ENCODE measurements around the gene IRAK1BP1. TPM values are rescaled to one million over a fixed set of nuclear protein-coding genes. Genes with fewer than 3 reads are reported as not detected.

Gene IRAK1BP1
- polyA plus RNA-seq, 1 donor from 2014 or later = 6.6 TPM

DNA sequence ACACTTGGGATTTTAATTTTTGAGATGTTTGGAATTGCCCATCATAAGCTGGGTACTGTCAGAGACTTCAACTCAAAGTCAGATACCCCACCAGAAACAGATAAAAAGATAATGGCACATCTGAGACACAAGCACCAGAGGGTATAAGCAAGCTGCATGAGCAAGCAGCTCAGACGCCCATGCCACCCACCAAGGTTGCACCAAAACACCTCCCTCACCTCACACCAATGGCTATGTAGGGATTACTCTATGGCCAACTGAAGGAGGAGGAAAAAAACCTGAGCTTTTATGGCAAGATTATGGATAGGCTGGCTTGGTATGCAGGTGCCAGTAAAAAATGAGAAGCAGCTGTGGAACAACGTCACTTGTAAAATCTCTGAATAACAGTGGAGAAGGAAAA lies 3.8 kb upstream of the IRAK1BP1 start:
- TF ChIP-seq, protein P1, sequence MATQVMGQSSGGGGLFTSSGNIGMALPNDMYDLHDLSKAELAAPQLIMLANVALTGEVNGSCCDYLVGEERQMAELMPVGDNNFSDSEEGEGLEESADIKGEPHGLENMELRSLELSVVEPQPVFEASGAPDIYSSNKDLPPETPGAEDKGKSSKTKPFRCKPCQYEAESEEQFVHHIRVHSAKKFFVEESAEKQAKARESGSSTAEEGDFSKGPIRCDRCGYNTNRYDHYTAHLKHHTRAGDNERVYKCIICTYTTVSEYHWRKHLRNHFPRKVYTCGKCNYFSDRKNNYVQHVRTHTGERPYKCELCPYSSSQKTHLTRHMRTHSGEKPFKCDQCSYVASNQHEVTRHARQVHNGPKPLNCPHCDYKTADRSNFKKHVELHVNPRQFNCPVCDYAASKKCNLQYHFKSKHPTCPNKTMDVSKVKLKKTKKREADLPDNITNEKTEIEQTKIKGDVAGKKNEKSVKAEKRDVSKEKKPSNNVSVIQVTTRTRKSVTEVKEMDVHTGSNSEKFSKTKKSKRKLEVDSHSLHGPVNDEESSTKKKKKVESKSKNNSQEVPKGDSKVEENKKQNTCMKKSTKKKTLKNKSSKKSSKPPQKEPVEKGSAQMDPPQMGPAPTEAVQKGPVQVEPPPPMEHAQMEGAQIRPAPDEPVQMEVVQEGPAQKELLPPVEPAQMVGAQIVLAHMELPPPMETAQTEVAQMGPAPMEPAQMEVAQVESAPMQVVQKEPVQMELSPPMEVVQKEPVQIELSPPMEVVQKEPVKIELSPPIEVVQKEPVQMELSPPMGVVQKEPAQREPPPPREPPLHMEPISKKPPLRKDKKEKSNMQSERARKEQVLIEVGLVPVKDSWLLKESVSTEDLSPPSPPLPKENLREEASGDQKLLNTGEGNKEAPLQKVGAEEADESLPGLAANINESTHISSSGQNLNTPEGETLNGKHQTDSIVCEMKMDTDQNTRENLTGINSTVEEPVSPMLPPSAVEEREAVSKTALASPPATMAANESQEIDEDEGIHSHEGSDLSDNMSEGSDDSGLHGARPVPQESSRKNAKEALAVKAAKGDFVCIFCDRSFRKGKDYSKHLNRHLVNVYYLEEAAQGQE (IDR thresholded peaks at IDR 0.05; ENCODE audit: borderline replicate concordance) = no peak
- TF ChIP-seq POLR2AphosphoS5 (IDR thresholded peaks at IDR 0.05) (no peak), RAD21 (conservative IDR thresholded peaks at IDR 0.05) (no peak), TAF1 (IDR thresholded peaks at IDR 0.05; ENCODE audit: low read depth) (no peak), EZH2 (IDR thresholded peaks at IDR 0.05; ENCODE audit: borderline replicate concordance, insufficient read depth, low read length, poor library complexity, severe bottlenecking) (no peak), EP300 (conservative IDR thresholded peaks at IDR 0.05; ENCODE audit: poor library complexity, severe bottlenecking) (no peak), MXI1 (conservative IDR thresholded peaks at IDR 0.05; ENCODE audit: poor library complexity, severe bottlenecking) (no peak), SMC3 (conservative IDR thresholded peaks at IDR 0.05; ENCODE audit: poor library complexity) (no peak)
- TF ChIP-seq, protein P2, sequence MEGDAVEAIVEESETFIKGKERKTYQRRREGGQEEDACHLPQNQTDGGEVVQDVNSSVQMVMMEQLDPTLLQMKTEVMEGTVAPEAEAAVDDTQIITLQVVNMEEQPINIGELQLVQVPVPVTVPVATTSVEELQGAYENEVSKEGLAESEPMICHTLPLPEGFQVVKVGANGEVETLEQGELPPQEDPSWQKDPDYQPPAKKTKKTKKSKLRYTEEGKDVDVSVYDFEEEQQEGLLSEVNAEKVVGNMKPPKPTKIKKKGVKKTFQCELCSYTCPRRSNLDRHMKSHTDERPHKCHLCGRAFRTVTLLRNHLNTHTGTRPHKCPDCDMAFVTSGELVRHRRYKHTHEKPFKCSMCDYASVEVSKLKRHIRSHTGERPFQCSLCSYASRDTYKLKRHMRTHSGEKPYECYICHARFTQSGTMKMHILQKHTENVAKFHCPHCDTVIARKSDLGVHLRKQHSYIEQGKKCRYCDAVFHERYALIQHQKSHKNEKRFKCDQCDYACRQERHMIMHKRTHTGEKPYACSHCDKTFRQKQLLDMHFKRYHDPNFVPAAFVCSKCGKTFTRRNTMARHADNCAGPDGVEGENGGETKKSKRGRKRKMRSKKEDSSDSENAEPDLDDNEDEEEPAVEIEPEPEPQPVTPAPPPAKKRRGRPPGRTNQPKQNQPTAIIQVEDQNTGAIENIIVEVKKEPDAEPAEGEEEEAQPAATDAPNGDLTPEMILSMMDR (IDR thresholded peaks at IDR 0.05; ENCODE audit: poor library complexity, severe bottlenecking) = no peak
- H3K9me3 ChIP-seq (ENCODE audit: low read length) = no peaks in the 10 kb centered on the region
- no peaks in the 10 kb centered on the region for H3K36me3 ChIP-seq (ENCODE audit: insufficient read depth, low read length)
- H3K4me3 ChIP-seq (ENCODE audit: low read length) = no peak overlapping the region
- no peak overlapping the region for H3K27ac ChIP-seq (ENCODE audit: low read length)
- H3K79me2 ChIP-seq (replicated peaks; ENCODE audit: insufficient read depth, low read length) = peaks cover 8% of the 10 kb centered on the region
- H3F3A ChIP-seq (ENCODE audit: insufficient read depth, low read length, poor library complexity, severe bottlenecking) = no peaks in the 10 kb centered on the region
- H3K27me3 ChIP-seq (ENCODE audit: insufficient read depth, low read depth, low read length) = no peaks in the 10 kb centered on the region
- no peak overlapping the region for H3K9ac ChIP-seq (ENCODE audit: low read length)
- no peak overlapping the region for H2AFZ ChIP-seq (ENCODE audit: low read depth, low read length)
- H4K20me1 ChIP-seq (ENCODE audit: insufficient read depth) = no peaks in the 10 kb centered on the region
- no peak overlapping the region for H3K4me2 ChIP-seq (ENCODE audit: low read length)
- no peaks in the 10 kb centered on the region for H3K9me2 ChIP-seq (ENCODE audit: insufficient read depth, low read length)

DNA sequence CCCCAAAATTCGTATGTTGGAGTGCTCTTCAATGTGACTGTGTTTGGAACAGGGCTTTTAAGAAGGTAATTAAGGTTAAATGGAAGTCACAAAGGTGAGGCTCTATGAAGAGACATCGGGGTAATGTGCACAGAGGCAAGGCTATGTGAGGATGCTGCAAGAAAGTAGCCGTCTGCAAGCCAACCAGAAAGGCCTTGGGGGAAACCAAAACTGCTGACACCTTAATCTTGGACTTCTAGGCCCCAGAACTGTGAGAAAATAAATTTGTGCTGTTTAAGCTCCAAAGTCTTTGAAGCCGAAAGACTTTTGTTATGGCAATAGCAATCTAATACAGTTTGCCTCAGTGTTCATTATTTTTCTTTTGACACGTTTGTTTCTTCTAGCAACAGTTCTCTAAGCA lies 2.4 kb upstream of the IRAK1BP1 start:
- H3K9me2 ChIP-seq (ENCODE audit: insufficient read depth, low read length) = no peaks in the 10 kb centered on the region
- no peak overlapping the region for H3K9ac ChIP-seq (ENCODE audit: low read length)
- no peaks in the 10 kb centered on the region for H3K9me3 ChIP-seq (ENCODE audit: low read length)
- H3K4me2 ChIP-seq (ENCODE audit: low read length) = no peak overlapping the region
- H3F3A ChIP-seq (ENCODE audit: insufficient read depth, low read length, poor library complexity, severe bottlenecking) = no peaks in the 10 kb centered on the region
- no peak overlapping the region for H3K27ac ChIP-seq (ENCODE audit: low read length)
- no peak overlapping the region for H2AFZ ChIP-seq (ENCODE audit: low read depth, low read length)
- no peak overlapping the region for H3K4me3 ChIP-seq (ENCODE audit: low read length)
- H3K27me3 ChIP-seq (ENCODE audit: insufficient read depth, low read depth, low read length) = no peaks in the 10 kb centered on the region
- no peaks in the 10 kb centered on the region for H4K20me1 ChIP-seq (ENCODE audit: insufficient read depth)
- TF ChIP-seq SMC3 (conservative IDR thresholded peaks at IDR 0.05; ENCODE audit: poor library complexity) (no peak), MXI1 (conservative IDR thresholded peaks at IDR 0.05; ENCODE audit: poor library complexity, severe bottlenecking) (no peak), EP300 (conservative IDR thresholded peaks at IDR 0.05; ENCODE audit: poor library complexity, severe bottlenecking) (no peak)
- H3K79me2 ChIP-seq (replicated peaks; ENCODE audit: insufficient read depth, low read length) = peaks cover 12% of the 10 kb centered on the region
- H3K36me3 ChIP-seq (ENCODE audit: insufficient read depth, low read length) = no peaks in the 10 kb centered on the region

DNA sequence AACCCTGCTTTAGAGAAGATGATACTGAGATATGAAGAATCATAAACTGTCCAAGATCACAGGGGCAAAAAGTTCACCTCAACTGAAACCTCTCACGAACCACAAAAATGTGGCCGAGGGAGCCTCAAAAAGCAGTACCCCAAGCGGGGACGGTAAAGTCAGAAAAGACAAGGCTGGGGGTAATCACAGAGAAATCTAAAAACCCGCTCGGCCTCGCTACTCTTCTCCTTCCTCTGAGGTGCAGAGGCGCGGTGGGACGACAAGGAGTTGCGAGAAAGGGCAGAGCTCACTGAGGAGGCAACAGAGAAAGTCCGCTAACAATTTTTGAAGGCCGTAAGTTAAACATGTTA lies 356 bp upstream of the IRAK1BP1 start:
- Histone ChIP-seq H3K4me3 (ENCODE audit: low read length) (peak overlapping the region; percentile 91), H3K27ac (ENCODE audit: low read length) (no peak overlapping the region), H2AFZ (ENCODE audit: low read depth, low read length) (peak overlapping the region; percentile 97)

More for the DNA sequence above, 356 bp upstream of the IRAK1BP1 start:
- peak overlapping the region; percentile 76 for H3K9ac ChIP-seq (ENCODE audit: low read length)
- H3K4me2 ChIP-seq (ENCODE audit: low read length) = peak overlapping the region; percentile 20
- peaks cover 12% of the 10 kb centered on the region for H3K79me2 ChIP-seq (replicated peaks; ENCODE audit: insufficient read depth, low read length)
- no peaks in the 10 kb centered on the region for H3K9me2 ChIP-seq (ENCODE audit: insufficient read depth, low read length)
- H4K20me1 ChIP-seq (ENCODE audit: insufficient read depth) = no peaks in the 10 kb centered on the region
- H3F3A ChIP-seq (ENCODE audit: insufficient read depth, low read length, poor library complexity, severe bottlenecking) = no peaks in the 10 kb centered on the region
- no peaks in the 10 kb centered on the region for H3K9me3 ChIP-seq (ENCODE audit: low read length)
- TF ChIP-seq EZH2 (IDR thresholded peaks at IDR 0.05; ENCODE audit: borderline replicate concordance, insufficient read depth, low read length, poor library complexity, severe bottlenecking) (no peak), RAD21 (conservative IDR thresholded peaks at IDR 0.05) (no peak), TAF1 (IDR thresholded peaks at IDR 0.05; ENCODE audit: low read depth) (no peak), EP300 (conservative IDR thresholded peaks at IDR 0.05; ENCODE audit: poor library complexity, severe bottlenecking) (no peak), POLR2AphosphoS5 (IDR thresholded peaks at IDR 0.05) (no peak), MXI1 (conservative IDR thresholded peaks at IDR 0.05; ENCODE audit: poor library complexity, severe bottlenecking) (no peak), SMC3 (conservative IDR thresholded peaks at IDR 0.05; ENCODE audit: poor library complexity) (no peak)
- TF ChIP-seq, protein P1 (IDR thresholded peaks at IDR 0.05; ENCODE audit: borderline replicate concordance) = no peak
- TF ChIP-seq, protein P2 (IDR thresholded peaks at IDR 0.05; ENCODE audit: poor library complexity, severe bottlenecking) = no peak
- H3K27me3 ChIP-seq (ENCODE audit: insufficient read depth, low read depth, low read length) = no peaks in the 10 kb centered on the region
- H3K36me3 ChIP-seq (ENCODE audit: insufficient read depth, low read length) = no peaks in the 10 kb centered on the region
